Measurements from ENCODE around the gene ZDHHC14. TPM values are rescaled to one million over a fixed set of nuclear protein-coding genes. Genes with fewer than 3 reads are reported as not detected.
"Not testable (repeated sequence)": the region's sequence is repeated elsewhere in the genome, so short reads cannot be mapped to it uniquely, and the experiment has no call there.

The ZDHHC14 gene
- total RNA-seq, 1 donor = 4.3 TPM

GRCh38 chr6:157586088-157586414 lies 205.1 kb downstream of the ZDHHC14 start:
- no peak for DNase-seq (ENCODE audit: low read depth)
- no peak overlapping the region for H3K4me3 ChIP-seq (ENCODE audit: low read depth, low read length)
- no peak for TF ChIP-seq CTCF (IDR thresholded peaks at IDR 0.05; ENCODE audit: insufficient read depth, low read depth, low read length)

GRCh38 chr6:157586476-157587126 lies 205.6 kb downstream of the ZDHHC14 start:
- no peak overlapping the region for H3K4me3 ChIP-seq (ENCODE audit: low read depth, low read length)
- TF ChIP-seq CTCF (IDR thresholded peaks at IDR 0.05; ENCODE audit: insufficient read depth, low read depth, low read length) = no peak

GRCh38 chr6:157587127-157587926 lies 206.3 kb downstream of the ZDHHC14 start:
- DNase-seq (ENCODE audit: low read depth) = no peak
- no peak for TF ChIP-seq CTCF (IDR thresholded peaks at IDR 0.05; ENCODE audit: insufficient read depth, low read depth, low read length)
- no peak overlapping the region for H3K4me3 ChIP-seq (ENCODE audit: low read depth, low read length)

More at GRCh38 chr6:157586476-157587126, 205.6 kb downstream of the ZDHHC14 start:
- DNase-seq (ENCODE audit: low read depth) = no peak

GRCh38 chr6:157590654-157591053 lies 209.7 kb downstream of the ZDHHC14 start:
- not testable (repeated sequence) for H3K4me3 ChIP-seq (ENCODE audit: low read depth, low read length); DNase-seq (ENCODE audit: low read depth)

GRCh38 chr6:157592541-157592940 lies 211.6 kb downstream of the ZDHHC14 start:
- H3K4me3 ChIP-seq (ENCODE audit: low read depth, low read length) = no peak overlapping the region
- no peak for TF ChIP-seq CTCF (IDR thresholded peaks at IDR 0.05; ENCODE audit: insufficient read depth, low read depth, low read length)
- DNase-seq (ENCODE audit: low read depth) = no peak

GRCh38 chr6:157592980-157593379 lies 212.0 kb downstream of the ZDHHC14 start:
- no peak for DNase-seq (ENCODE audit: low read depth)
- no peak for TF ChIP-seq CTCF (IDR thresholded peaks at IDR 0.05; ENCODE audit: insufficient read depth, low read depth, low read length)
- H3K4me3 ChIP-seq (ENCODE audit: low read depth, low read length) = no peak overlapping the region

- no peak for TF ChIP-seq CTCF (IDR thresholded peaks at IDR 0.05; ENCODE audit: insufficient read depth, low read depth, low read length)
- DNase-seq (ENCODE audit: low read depth) = no peak
- H3K4me3 ChIP-seq (ENCODE audit: low read depth, low read length) = no peak overlapping the region
These were observed 212.6 kb downstream of the ZDHHC14 start for GRCh38 chr6:157593596-157593995.
